Cardiac fibroblast (primary cell): ENCODE results near the gene KRT79.
"Not testable (repeated sequence)": the region's sequence is repeated elsewhere in the genome, so short reads cannot be mapped to it uniquely, and the experiment has no call there.

Experiments
- DNase-seq, 2 donors: peaks; one replicate each; pipeline versions ENCODE4 v3.0.0 to v3.0.0-alpha.2; 2010; ENCODE audit warnings: low read depth in 2 of 2
- H3K4me3 ChIP-seq, 2 donors: replicated peaks in 1 of 2; 1 replicate in 1 of 2; 2 replicates in 1 of 2; pipeline ENCODE4 v1.5.1; 2011; ENCODE audit warnings: low read depth in 2 of 2, low read length in 2 of 2, mild to moderate bottlenecking in 2 of 2, moderate library complexity in 1 of 2
- TF ChIP-seq, protein P1 (sequence below): IDR thresholded peaks from one replicate; pipeline ENCODE4 v1.5.1; 2011; ENCODE audit warnings: low read depth, mild to moderate bottlenecking, low read length, inconsistent platforms

The KRT79 gene

DNA sequence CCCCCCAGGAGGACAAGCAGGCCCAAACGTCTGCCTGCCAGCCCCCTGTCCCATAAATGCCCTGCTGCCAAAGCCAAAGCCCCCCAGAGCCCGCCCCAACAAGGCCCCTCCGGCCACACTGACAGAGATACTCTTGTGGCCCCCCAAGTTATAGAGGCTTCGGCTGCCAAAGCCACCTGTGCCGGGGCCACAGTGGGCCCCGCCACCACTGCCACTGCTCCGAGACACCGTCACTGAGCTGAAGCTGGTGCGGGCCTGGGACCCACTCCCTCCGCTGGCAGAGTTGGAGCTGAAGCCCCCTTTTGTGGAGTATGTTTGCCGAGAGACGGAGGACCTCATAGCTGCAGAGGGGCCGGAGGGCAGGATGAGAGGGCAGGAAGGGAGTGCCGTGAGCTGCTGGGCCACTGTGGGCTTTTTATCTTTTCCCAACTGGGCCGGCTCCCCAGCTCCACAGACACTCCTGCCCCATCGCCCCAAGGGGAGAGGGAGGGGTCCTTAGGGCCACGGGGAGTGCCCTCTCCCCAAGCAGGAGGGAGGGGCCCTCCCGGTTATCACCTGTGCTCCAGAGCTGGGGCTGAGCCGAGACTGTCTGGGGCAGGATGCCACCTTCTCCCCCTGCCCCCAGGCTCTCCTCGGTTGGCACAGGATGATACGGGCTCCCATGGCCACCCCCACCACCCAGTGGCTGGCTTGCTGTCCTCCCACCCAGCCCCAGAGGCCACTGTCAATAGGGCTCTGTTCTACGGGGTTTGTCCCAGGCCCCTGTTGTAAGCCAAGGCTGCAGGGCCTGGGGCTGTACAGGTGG, at the start of gene KRT79:
TSS of gene KRT79 (minus strand) at position 390 of the 805 bp plus-strand sequence. CDS start at position 339, 51 bp downstream.
- no peak within 1 kb of the TSS for H3K4me3 ChIP-seq
- no peak for DNase-seq
- TF ChIP-seq, protein P1, sequence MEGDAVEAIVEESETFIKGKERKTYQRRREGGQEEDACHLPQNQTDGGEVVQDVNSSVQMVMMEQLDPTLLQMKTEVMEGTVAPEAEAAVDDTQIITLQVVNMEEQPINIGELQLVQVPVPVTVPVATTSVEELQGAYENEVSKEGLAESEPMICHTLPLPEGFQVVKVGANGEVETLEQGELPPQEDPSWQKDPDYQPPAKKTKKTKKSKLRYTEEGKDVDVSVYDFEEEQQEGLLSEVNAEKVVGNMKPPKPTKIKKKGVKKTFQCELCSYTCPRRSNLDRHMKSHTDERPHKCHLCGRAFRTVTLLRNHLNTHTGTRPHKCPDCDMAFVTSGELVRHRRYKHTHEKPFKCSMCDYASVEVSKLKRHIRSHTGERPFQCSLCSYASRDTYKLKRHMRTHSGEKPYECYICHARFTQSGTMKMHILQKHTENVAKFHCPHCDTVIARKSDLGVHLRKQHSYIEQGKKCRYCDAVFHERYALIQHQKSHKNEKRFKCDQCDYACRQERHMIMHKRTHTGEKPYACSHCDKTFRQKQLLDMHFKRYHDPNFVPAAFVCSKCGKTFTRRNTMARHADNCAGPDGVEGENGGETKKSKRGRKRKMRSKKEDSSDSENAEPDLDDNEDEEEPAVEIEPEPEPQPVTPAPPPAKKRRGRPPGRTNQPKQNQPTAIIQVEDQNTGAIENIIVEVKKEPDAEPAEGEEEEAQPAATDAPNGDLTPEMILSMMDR = no peak

DNA sequence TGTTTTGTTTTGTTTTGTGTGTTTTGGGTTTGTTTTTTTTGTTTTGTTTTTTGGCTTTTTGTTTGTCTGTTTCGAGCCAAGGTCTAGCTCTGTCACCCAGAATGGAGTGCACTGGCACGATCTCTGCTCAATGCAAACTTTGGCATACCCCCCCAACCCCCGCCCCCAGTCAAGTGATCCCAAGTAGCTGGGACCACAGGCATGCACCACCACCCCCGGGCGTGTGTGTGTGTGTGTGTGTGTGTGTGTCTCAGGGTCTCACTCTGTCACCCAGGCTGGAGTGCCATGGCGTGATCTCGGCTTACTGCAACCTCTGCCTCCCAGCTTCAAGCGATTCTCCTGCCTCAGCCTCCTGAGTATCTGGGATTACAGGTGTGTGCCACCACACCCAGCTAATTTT, 46.4 kb upstream of the KRT79 start:
- DNase-seq, H3K4me3 ChIP-seq: not testable (repeated sequence)

DNA sequence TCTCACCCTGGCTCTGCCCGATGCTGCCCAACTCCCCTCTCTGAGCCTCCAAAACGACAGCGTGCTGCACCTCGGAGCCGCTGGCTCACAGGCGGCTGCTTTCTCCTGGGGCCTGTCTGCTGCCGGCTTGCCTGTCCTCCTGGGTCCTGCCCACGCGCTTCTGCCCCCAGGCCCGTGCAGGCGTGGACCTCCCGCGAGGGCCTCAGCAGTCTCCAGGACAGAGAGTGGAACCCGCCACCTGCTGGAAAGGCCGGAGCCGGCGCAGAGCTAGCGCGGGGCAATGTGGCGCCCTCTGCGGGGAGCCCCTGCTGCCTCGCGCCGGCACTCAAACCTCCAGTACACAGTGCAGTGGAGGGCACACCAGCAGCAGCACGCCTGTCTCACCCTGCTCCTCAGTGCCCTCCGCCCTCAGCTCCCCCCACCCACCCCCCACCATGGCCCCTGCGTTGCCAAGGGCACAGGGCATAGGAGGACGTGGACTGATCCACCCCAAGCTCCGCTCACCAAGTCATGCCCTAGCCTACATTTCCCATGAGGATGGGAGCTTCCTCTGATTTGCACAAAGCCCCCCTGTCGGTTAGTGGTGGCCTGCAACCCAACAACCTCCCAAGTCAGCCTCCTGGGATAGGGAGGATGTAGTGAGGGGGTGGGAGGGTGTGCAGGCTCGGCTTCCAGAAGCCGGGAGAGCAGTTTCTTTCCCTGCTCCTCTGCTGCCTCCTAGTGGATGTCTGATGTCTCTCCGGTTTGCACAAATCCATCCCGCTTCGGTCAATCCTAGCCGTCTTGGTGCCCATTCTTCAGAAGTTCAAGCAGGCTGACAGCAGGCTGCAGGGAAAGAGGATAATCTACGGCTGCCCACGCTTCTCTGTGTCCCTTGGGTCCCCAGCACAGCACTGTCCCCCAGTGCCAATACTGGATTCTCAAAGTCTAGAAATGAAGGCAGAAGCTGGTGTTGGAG, 45.6 kb upstream of the KRT79 start:
- TF ChIP-seq, protein P1 = peak; percentile 97
- DNase-seq = peak; percentile 90 to 92
- peak overlapping the region in 1 of 2 donors; percentile 16 for H3K4me3 ChIP-seq

GRCh38 chr12:52878507-52879393, 44.6 kb upstream of the KRT79 start:
- DNase-seq = no peak
- no peak overlapping the region for H3K4me3 ChIP-seq
- TF ChIP-seq, protein P1 = no peak

GRCh38 chr12:52877242-52877641, 43.1 kb upstream of the KRT79 start:
- TF ChIP-seq, protein P1 = no peak
- no peak overlapping the region for H3K4me3 ChIP-seq
- no peak for DNase-seq

DNA sequence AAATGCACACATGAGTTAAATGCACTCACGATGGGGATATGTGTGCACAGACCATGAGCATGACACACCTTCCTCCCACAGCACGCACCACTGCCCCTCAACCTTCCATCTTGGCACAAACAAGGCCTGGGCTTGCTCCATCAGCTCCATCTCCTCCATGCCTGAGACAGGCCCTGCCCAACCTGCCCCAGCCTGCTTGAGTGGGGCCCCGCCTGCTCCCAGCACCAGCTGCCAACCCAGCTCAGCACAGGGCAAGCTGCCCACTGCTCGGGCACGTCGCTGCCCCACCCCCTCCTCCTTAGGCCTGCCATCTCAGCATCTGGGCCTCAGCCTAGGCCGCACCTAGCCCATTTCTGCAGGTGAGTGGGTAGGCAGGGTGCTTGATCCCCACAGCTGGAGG, 42.3 kb upstream of the KRT79 start:
- DNase-seq = no peak
- no peak overlapping the region for H3K4me3 ChIP-seq
- TF ChIP-seq, protein P1 = no peak
